Activated T-cell treated with anti-CD3 and anti-CD28 coated beads, Interleukin-2, amount 50 U/mL, for 24 hours (primary cell): Measurements from ENCODE around the gene TEKT5.
"Not testable (repeated sequence)": the region's sequence is repeated elsewhere in the genome, so short reads cannot be mapped to it uniquely, and the experiment has no call there.

Experiments used
- DNase-seq: peaks from one replicate; pipeline ENCODE4 v3.0.0-alpha.2; 2020
- H3K27ac Mint-ChIP-seq: 2 replicates; pipeline ENCODE4 v1.8.0; 2020; ENCODE audit warnings: mild to moderate bottlenecking, mixed read lengths
- H3K27me3 Mint-ChIP-seq: 2 replicates; pipeline ENCODE4 v1.8.0; 2020; ENCODE audit warnings: mixed read lengths
- H3K36me3 Mint-ChIP-seq: 2 replicates; pipeline ENCODE4 v1.8.0; 2020; ENCODE audit warnings: low read depth, mixed read lengths
- H3K4me1 Mint-ChIP-seq: 2 replicates; pipeline ENCODE4 v1.8.0; 2020; ENCODE audit warnings: low read depth, mixed read lengths
- H3K4me3 Mint-ChIP-seq: 2 replicates; pipeline ENCODE4 v1.8.0; 2020; ENCODE audit warnings: mild to moderate bottlenecking, moderate library complexity, mixed read lengths
- H3K9me3 Mint-ChIP-seq: 2 replicates; pipeline ENCODE4 v1.8.0; 2020; ENCODE audit warnings: mixed read lengths

Gene TEKT5

DNA sequence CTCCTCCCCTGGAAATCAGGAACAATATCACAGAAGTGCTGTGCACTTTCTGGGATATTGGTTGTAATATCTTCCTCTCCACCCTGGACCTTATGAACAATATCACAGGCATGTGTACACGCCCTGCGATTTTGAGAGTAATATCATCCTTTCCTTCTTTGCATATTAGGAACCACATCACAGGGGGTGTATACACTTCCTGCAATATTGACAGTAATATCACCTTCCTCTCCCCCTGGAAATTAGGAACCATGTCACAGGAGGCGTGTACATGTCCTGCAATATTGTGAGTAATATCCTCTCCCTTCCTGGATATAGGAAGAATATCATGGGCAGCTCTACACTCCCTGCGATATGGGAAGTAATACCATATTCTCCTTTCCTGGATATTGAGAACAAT is 14.2 kb upstream of the TEKT5 start:
- Mint-ChIP-seq H3K36me3 (no peaks in the 10 kb centered on the region), H3K9me3 (no peaks in the 10 kb centered on the region), H3K4me1 (no peaks in the 10 kb centered on the region), H3K27me3 (peaks cover 12% of the 10 kb centered on the region), H3K27ac (no peak overlapping the region), H3K4me3 (no peak overlapping the region)
- no peak for DNase-seq

DNA sequence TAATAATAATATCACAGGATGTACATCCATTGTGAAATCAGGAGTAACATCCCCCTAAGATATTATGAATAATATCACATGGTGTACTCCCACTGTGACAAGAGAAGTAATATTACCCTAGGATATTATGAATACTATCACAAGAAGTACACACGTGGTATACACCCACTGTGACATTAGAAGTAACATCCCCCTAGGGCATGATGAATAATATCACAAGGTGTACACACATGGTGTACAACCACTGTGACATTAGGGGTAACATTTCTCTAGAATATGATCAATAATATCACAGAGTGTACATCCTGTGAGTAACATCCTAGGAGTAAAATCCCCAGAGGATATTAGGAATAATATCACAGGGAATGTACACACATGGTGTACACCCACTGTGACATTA is 5.0 kb upstream of the TEKT5 start:
- H3K4me3 Mint-ChIP-seq = no peak overlapping the region
- H3K27me3 Mint-ChIP-seq = peaks cover 2% of the 10 kb centered on the region
- DNase-seq = no peak
- no peaks in the 10 kb centered on the region for H3K36me3 Mint-ChIP-seq
- H3K9me3 Mint-ChIP-seq = no peaks in the 10 kb centered on the region
- H3K27ac Mint-ChIP-seq = no peak overlapping the region
- no peaks in the 10 kb centered on the region for H3K4me1 Mint-ChIP-seq

- H3K4me1 Mint-ChIP-seq = no peaks in the 10 kb centered on the region
Measured at GRCh38 chr16:10694306-10694705, 424 bp downstream of the TEKT5 start.

GRCh38 chr16:10693889-10694288 is 841 bp downstream of the TEKT5 start:
- no peak for DNase-seq
- H3K27ac Mint-ChIP-seq = no peak overlapping the region
- H3K36me3 Mint-ChIP-seq = no peaks in the 10 kb centered on the region
- H3K4me1 Mint-ChIP-seq = no peaks in the 10 kb centered on the region
- H3K9me3 Mint-ChIP-seq = no peaks in the 10 kb centered on the region
- no peak overlapping the region for H3K4me3 Mint-ChIP-seq
- H3K27me3 Mint-ChIP-seq = peaks cover 24% of the 10 kb centered on the region

More at GRCh38 chr16:10694306-10694705, 424 bp downstream of the TEKT5 start:
- no peaks in the 10 kb centered on the region for H3K9me3 Mint-ChIP-seq
- peaks cover 24% of the 10 kb centered on the region for H3K27me3 Mint-ChIP-seq
- no peak overlapping the region for H3K4me3 Mint-ChIP-seq
- no peak for DNase-seq
- H3K36me3 Mint-ChIP-seq = no peaks in the 10 kb centered on the region
- H3K27ac Mint-ChIP-seq = no peak overlapping the region

- Mint-ChIP-seq H3K27me3 (peaks cover 24% of the 10 kb centered on the region), H3K9me3 (no peaks in the 10 kb centered on the region), H3K36me3 (no peaks in the 10 kb centered on the region), H3K4me1 (no peaks in the 10 kb centered on the region), H3K27ac (no peak overlapping the region), H3K4me3 (no peak overlapping the region)
- DNase-seq = no peak
Measured at GRCh38 chr16:10692470-10692869, 2.3 kb downstream of the TEKT5 start.

- H3K27me3 Mint-ChIP-seq = peaks cover 22% of the 10 kb centered on the region
- H3K9me3 Mint-ChIP-seq = no peaks in the 10 kb centered on the region
- no peak overlapping the region for H3K4me3 Mint-ChIP-seq
- H3K4me1 Mint-ChIP-seq = no peaks in the 10 kb centered on the region
- H3K27ac Mint-ChIP-seq = no peak overlapping the region
- no peak for DNase-seq
- no peaks in the 10 kb centered on the region for H3K36me3 Mint-ChIP-seq
Measured at GRCh38 chr16:10688726-10689125, 6.0 kb downstream of the TEKT5 start.

- Mint-ChIP-seq H3K4me3 (no peak overlapping the region), H3K4me1 (no peaks in the 10 kb centered on the region), H3K36me3 (no peaks in the 10 kb centered on the region), H3K27me3 (peaks cover 22% of the 10 kb centered on the region), H3K9me3 (no peaks in the 10 kb centered on the region), H3K27ac (no peak overlapping the region)
- DNase-seq = no peak
Measured at GRCh38 chr16:10688291-10688690, 6.4 kb downstream of the TEKT5 start.

- Mint-ChIP-seq H3K4me3 (no peak overlapping the region), H3K27me3 (peaks cover 8% of the 10 kb centered on the region), H3K9me3 (no peaks in the 10 kb centered on the region), H3K36me3 (no peaks in the 10 kb centered on the region), H3K4me1 (no peaks in the 10 kb centered on the region), H3K27ac (no peak overlapping the region)
- DNase-seq = no peak
Measured at GRCh38 chr16:10685709-10686108, 9.0 kb downstream of the TEKT5 start.

GRCh38 chr16:10684511-10685151 is 10.1 kb downstream of the TEKT5 start:
- H3K36me3 Mint-ChIP-seq = no peaks in the 10 kb centered on the region
- no peak for DNase-seq
- H3K4me3 Mint-ChIP-seq = no peak overlapping the region
- no peaks in the 10 kb centered on the region for H3K27me3 Mint-ChIP-seq
- H3K27ac Mint-ChIP-seq = no peak overlapping the region
- no peaks in the 10 kb centered on the region for H3K4me1 Mint-ChIP-seq
- no peaks in the 10 kb centered on the region for H3K9me3 Mint-ChIP-seq

- Mint-ChIP-seq H3K27ac (no peak overlapping the region), H3K36me3 (no peaks in the 10 kb centered on the region), H3K4me1 (no peaks in the 10 kb centered on the region)
Measured at GRCh38 chr16:10683170-10683569, 11.6 kb downstream of the TEKT5 start.

DNA sequence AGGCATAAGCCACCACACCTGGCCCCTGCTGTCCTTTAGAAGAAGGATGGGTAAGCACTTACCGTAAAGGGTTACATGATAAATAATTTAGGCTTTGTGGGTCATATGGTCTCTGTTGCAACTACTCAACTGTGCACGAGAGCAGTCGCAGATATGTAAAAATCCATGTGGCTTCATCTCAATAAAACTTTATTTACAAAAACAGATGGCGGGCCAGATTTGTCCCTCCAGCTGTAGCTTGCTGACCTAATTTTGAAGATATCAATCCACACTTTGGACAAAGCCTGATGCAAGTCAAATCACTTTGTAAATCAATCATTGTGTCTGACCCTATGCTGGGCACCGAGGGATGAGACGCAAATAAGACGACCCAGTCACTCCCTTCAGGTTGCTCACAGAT is 12.1 kb downstream of the TEKT5 start:
- DNase-seq = no peak
- Mint-ChIP-seq H3K4me3 (no peak overlapping the region), H3K4me1 (no peaks in the 10 kb centered on the region), H3K36me3 (no peaks in the 10 kb centered on the region), H3K27ac (no peak overlapping the region), H3K27me3 (no peaks in the 10 kb centered on the region), H3K9me3 (no peaks in the 10 kb centered on the region)

More at GRCh38 chr16:10683170-10683569, 11.6 kb downstream of the TEKT5 start:
- no peaks in the 10 kb centered on the region for H3K9me3 Mint-ChIP-seq
- no peaks in the 10 kb centered on the region for H3K27me3 Mint-ChIP-seq
- no peak for DNase-seq
- H3K4me3 Mint-ChIP-seq = no peak overlapping the region

GRCh38 chr16:10681310-10682308 is 13.1 kb downstream of the TEKT5 start:
- H3K27ac Mint-ChIP-seq = no peak overlapping the region
- H3K4me1 Mint-ChIP-seq = no peaks in the 10 kb centered on the region
- no peaks in the 10 kb centered on the region for H3K36me3 Mint-ChIP-seq
- H3K27me3 Mint-ChIP-seq = peaks cover 4% of the 10 kb centered on the region
- H3K4me3 Mint-ChIP-seq = no peak overlapping the region
- no peaks in the 10 kb centered on the region for H3K9me3 Mint-ChIP-seq
- no peak for DNase-seq

DNA sequence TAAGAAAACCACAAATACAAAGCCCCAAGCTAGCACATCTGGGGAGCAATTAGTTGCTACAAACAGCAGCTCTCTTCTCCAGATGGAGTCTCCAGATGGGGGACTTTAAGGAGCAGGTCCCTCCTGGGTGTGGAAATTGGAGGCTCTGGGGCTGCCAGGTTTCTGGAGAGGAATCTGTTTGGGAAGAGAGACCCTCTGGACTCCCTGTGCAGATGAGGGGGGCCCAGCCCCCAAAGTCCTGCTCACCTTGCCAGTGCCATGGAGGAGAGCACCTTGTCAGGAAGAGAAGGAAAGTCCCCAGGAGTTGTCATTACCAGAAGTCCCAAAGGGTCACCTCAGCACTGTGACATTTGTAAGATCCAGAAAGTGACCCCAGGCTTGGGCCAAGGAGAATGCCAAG is 14.8 kb downstream of the TEKT5 start:
- Mint-ChIP-seq H3K27ac (no peak overlapping the region), H3K4me1 (no peaks in the 10 kb centered on the region), H3K27me3 (peaks cover 4% of the 10 kb centered on the region), H3K9me3 (no peaks in the 10 kb centered on the region), H3K4me3 (no peak overlapping the region), H3K36me3 (no peaks in the 10 kb centered on the region)
- DNase-seq = no peak

- not testable (repeated sequence) for DNase-seq, H3K27me3 Mint-ChIP-seq, H3K9me3 Mint-ChIP-seq
Measured at GRCh38 chr16:10679441-10679840, 15.3 kb downstream of the TEKT5 start.

GRCh38 chr16:10678655-10679054 is 16.1 kb downstream of the TEKT5 start:
- no peak overlapping the region for H3K27ac Mint-ChIP-seq
- no peaks in the 10 kb centered on the region for H3K9me3 Mint-ChIP-seq
- H3K4me1 Mint-ChIP-seq = no peaks in the 10 kb centered on the region
- peaks cover 4% of the 10 kb centered on the region for H3K27me3 Mint-ChIP-seq
- DNase-seq = no peak
- H3K36me3 Mint-ChIP-seq = no peaks in the 10 kb centered on the region
- H3K4me3 Mint-ChIP-seq = no peak overlapping the region

More at GRCh38 chr16:10679441-10679840, 15.3 kb downstream of the TEKT5 start:
- not testable (repeated sequence) for H3K27ac Mint-ChIP-seq, H3K36me3 Mint-ChIP-seq, H3K4me3 Mint-ChIP-seq, H3K4me1 Mint-ChIP-seq
